ENCODE data around the gene MED14.
A peak's percentile ranks its signal among the peaks of the same experiment; 100 is the strongest.

Gene MED14

DNA sequence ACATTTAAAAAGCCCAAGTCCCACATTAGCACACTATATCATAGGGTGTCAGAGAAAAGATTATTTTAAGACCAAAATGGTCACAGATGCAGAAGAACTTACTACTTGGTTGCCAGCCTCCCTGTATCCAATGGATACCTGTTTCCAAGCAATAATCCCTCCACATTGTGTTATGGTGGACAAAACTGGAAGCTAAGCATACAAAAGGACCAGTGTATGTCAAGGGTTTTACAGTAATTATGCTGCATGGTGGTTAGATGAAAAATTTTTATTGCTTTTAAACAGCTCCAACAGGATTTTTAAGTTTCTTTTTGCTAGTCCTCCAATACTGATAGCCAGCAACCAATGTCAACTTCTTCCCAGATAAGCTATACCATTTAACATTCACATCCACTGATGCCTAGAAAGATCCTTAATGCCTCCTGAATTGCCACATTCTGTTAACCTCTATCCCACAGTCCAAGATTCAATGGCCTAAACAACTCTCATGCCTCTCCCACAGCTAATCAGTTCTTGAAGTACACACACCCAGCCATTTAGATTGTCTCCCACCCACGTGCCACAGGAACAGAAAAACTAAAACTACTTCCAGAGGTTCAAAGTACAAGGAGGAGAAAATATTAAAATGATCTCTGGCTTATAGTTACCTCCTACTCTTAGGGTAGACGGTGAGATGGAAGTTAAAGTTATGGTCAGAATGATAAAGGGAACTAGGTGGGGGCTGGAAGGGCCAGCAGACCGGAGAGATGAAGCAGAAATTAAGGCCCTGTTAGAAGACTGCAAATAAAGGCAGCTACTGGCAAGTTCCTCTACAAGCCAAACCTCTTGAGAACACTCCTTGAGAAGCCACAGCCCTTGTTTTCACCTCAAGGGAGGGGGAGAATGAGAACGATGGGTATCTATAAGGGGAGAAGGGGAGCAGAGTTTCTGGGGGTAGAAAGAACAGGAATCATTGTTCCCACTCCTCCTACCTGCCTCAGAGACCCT is 5.5 kb downstream of the MED14 start:
- DNase-seq (ENCODE audit: low spot score), result no peak

DNA sequence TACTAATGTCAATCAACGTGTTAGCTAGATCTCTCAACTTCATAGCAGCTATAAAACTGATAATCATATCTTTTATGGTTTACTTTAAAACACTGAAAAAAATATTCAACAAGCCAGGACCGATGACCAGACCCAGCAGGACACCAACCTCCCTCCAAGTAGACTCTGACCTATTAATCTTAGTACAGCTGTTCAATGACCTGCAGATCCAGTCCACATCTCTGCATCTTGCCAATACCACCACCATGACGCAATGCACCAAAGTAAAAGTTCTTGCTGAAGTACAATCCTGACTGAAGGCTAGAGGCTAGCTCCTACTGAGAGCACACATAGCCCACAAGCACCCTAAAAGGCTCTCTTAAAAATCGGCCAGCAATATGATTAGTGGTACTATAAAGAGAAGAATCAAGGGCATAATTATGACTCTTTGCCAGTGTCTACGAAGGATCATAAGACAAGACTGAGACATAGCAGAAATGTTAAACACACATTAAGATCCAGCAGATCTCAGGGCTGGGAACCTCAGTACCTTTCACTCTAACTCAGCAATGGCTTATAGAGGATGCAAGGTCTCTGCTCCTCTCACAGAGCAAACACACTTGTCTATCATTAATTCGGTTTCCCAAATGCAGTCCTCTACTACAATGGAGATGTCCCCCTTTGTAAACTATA is 7.6 kb downstream of the MED14 start:
- no peak for DNase-seq (ENCODE audit: low spot score)

DNA sequence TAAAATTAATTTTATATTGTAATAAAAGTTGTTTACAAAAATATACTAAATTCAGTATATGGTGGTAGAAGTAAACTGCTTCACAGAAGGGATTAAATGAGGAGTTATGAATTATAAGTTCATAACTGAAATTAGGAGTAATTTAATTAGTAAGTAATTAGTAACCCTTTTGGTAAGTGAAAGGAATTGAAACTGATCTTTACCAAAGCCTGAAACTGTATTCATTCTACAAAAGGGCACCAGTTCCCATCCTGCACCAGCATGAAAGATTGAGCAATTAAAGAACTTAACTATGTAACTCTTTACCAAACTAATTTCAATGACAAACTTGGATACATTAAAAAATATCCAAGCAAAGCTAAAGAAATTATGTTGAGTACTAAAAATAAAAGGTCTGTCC is 8.2 kb downstream of the MED14 start:
- no peak for DNase-seq (ENCODE audit: low spot score)

DNA sequence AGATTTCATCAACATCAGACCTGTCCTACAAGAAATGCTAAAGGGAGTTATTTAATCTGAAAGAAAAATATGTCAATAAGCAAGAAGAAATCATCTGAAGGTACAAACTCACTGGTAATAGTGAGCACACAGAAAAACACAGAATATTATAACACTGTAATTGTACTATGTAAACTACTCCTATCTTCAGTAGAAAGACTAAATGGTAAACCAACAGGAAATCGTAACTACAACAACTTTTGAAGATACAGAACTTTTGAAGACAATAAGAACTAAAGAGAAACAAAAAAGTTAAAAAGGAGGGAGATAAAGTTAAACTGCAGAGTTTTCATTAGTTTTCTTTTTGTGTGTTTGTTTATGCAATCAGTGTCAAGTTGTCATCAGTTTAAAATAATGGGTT is 12.4 kb downstream of the MED14 start:
- no peak for DNase-seq (ENCODE audit: low spot score)

DNA sequence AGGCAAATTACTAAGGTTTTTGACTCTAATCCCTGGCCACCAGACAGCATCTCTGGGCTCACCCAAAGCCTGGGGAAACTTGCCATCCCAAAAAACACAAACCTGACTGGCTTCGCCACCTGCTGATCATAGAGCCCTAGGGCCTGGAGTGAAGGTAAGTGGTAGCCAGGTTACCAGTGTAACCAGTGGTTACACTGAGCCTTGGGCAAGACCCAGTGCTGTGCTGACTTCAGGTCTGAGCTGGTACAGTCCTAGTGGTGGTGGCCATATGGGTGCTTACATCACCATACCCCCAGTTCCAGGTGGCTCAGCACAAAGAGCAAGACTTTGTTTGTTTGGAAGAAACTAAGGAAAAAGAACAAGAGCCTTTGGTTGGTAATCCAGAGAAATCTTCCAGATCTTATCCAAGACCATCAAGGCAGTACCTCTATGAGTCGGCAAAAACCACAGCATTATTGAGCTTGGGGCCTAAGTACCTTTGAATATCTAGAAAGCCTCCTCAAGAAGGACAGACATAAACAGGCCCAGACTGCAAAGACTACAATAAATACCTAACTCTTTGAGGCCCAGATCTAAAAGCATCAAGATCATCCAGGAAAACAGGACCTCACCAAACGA is 13.7 kb downstream of the MED14 start:
- DNase-seq (ENCODE audit: low spot score), result no peak

DNA sequence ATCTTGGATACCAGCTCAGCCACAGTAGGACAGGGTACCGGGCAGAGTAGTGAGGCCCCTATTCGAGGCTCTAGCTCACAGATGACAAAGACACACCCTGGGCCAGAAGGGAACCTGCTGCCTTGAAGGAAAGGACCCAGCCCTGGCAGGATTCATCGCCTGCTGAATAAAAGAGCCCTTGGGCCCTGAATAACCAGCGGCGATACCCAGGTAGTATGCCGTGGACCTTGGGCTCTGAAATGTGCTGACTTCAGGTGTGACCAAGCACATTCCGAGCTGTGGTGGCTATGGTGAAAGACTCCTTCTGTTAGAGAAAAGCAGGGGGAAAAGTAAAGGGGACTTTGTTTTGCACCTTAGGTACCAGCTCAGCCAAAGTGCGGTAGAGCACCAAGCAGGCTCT is 14.6 kb downstream of the MED14 start:
- DNase-seq (ENCODE audit: low spot score), result no peak

DNA sequence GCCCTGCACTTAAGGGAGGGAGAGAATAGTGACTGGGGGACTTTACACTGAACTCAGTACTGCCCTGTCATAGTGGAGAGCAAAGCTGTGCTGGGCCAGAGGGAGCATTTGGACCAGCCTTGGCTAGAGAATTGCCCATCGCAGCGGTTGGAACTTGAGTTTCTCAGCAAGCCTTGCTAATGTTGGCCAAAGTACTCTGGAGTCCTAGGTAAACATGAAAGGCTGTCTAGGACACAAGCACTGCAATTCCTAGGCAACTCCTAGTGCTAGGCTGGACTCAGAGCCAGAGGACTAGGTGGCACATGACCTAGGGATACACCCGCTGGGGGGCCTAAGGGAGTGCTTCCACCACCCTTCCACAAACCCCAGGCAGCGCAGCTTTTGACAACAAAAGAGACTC is 15.0 kb downstream of the MED14 start:
- no peak for DNase-seq (ENCODE audit: low spot score)

DNA sequence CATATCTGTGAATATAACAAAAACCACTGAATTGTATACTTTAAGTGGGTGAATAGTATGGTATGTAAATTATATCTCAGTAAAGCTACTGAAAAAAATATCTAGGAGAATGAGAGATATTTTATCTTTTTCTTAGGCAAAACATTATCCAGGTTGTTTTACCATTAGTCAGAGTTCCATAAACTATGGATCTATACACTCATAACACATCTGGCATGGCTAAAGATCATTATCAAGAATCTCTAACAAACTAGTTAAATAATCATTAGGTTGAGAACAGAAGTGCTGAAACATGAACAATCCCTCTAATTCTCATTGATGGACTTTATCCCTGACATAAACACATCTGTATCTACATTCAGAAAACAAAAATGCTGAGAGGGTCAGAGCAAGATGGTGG is 15.6 kb downstream of the MED14 start:
- DNase-seq (ENCODE audit: low spot score), result no peak

DNA sequence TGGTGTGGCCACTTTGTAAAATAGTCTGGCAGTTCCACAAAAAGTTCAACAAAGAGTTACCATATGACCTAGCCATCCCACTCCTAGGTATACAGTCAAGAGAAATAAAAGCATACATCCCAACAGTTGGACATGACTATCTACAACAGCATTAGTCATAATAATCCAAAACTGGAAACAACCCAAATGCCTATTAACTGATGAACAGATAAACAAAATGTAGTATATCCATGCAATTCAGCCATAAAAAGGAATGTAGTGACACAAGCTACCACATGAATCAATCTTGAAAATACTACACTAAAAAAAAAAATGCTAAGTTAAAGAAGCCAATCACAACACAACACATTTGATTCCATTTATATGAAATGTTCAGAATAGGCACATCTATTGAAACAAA is 16.1 kb downstream of the MED14 start:
- DNase-seq (ENCODE audit: low spot score), result no peak

DNA sequence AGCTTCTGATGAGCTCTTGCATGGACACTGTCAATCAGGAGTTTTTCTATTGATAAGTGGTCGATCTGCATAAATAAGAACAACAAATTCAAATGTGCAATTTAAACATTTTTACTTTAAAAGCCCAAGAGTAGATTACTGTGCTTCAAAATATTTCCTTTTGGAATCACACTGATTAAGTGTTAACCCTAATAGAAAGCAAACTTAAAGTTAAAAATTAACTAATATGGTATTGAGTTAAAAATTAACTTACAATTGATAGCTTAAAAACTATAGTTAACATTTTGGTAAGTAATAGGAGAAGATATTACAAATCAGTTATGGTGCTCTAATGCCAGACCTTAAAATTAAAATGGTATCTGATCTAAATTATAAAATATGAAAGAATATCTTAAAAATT is 25.9 kb downstream of the MED14 start:
- no peak for DNase-seq (ENCODE audit: low spot score)

DNA sequence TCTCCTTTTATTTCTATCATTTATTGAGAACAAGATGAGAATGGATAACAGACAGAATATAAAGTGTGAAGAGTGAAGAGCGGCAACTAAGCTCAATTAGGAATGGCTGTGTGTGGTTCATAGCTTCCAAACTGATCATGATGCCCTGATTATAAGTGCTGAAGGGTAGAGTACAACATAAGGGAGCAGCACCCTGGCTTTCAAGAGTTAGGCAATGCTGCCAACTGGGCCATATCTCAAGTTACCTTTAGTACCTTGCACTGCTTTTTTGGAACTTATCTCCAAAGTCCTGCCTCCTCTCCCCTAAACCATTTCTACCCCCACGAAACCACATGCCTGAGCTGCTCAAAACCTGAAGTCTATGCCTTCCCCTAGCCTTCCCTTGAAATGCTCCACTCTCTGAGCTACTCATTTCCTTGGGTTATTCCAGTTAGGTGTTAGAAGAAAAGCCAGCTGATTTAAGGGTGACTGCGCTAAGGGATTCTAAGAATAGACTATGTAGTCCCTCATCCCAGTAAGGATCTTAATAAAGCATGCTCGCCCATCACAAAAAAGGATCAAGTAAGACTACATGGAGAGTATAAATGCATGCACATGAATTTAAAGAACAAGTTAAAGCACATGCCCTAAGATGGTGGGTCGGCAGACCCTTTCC is 29.6 kb downstream of the MED14 start:
- DNase-seq (ENCODE audit: low spot score), result no peak

DNA sequence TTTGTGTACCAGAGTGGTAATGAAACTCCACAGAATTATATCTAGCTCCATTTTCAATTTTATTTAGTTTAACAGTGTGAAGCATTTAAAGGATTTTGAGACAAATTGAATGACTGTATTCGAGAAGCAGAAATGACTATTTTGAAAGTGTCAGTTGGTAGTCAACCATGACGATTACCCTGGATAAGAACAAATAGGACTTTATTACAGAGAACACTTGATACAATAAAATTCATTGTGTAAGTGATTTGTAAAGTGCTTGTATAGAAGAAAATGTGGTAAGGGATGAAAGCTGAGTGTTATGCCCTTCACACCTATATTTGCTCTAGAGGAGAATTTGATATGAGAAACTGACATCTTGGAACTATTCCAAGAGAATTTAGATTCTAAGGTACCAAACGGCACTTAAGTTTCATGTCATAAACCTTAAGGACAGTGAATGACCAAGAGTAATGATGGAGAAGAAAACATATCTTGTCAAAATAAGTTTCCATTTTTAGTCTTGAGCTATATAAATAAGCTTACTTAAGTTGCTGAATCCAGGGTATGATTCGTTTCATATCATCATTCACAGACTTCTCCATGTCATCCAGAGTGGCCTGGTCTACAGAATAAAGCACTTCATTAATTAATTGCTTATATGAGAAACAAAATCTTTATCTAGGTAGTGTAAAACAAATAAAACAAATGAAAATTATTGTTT is 34.6 kb downstream of the MED14 start:
- no peak for DNase-seq (ENCODE audit: low spot score)

DNA sequence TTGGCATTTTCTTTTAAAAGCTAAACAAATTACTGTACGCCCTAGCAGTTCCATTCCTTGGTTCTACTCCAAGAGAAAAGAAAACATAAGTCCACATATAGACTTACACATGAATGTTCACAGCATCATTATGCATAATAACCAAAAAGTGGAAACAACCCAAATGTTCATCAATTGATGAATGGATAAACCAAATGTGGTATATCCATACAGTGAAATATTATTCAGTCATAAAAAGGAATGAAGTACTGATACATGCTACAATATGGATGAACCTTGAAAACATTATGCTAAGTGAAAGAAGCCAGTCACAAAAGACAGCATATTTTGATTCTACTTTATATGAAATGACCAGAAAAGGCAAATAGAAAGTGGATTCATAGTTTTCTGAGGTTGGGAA is 36.5 kb downstream of the MED14 start:
- no peak for DNase-seq (ENCODE audit: low spot score)

DNA sequence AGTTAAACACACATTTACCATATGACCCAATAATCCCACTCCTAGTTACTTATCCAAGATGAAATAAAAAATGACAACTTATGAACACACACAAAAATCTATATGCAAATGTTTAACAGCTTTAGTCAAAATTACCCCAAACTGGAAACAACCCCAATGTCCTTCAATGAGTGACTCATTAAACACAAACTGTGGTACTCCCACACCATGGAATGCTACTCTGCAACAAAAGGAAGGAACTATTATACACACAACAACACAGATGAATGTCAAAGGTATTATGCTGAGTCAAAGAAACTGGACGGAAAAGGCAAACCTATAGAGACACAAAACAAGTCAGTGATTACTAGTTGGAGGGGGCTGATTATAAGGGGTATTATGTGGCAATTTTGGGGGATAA is 40.5 kb downstream of the MED14 start:
- no peak for DNase-seq (ENCODE audit: low spot score)

DNA sequence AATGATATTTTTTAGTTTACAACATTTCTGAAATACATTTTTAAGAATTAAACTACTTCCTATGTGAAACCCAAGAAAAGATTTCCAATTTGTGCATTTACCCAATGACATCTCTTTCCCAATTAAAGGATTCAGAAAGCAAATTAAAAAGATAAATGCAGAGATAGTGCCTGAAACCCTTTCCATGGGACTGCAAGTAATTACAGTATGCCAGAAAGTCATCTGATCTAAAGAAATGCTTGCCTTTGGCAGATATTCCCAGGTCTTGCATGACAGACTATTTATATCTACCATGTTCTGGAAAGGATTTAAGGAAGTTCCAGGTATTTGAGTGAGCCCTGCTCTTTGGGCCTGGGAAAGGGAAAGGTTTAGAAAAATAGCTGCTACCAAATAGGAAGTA is 46.4 kb downstream of the MED14 start:
- DNase-seq (ENCODE audit: low spot score), result no peak

DNA sequence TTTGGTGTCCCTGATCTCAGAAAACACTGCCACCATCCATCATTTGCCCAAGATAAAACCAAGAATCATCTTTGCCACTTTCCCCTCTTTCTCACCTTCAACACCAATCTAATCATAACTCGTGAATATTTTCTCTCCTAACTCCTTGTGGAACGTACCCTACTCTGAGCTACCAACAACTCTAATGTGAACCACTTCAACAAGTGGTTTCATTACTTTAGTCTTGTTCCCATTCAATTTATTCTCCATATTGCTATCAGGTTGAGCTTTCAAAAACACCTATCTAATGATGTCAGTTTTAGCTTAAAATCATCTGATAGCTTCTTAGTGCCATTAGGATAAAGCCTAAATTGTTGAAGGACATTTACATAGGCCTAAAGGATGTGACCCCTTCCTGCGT is 48.2 kb downstream of the MED14 start:
- DNase-seq (ENCODE audit: low spot score), result no peak

DNA sequence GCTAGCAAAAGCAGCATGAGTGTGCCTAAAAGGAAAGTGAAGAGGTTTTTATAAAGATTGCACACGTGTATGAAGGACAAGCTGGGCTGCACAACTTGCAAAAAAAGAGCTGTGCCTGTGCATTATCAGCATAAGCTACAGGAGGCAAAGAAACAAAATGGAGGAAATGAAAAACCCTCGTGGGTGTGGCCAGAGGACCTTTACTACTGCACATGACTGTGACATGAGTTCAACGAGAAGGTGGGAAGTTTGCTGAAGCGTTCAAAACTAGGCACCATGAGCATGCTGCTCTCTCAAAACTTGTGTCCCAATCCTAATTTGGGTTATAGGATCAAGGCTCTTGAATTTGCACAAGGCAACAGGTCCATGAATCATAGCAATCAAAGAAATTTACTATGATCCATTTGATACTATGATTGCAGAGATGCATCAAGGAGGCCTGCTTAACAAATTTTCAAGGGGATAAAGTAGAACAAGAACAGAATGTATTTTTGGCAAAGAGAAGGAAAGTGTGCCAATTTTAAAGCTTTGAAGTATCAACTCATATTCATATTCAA is 49.9 kb downstream of the MED14 start:
- DNase-seq (ENCODE audit: low spot score), result no peak

DNA sequence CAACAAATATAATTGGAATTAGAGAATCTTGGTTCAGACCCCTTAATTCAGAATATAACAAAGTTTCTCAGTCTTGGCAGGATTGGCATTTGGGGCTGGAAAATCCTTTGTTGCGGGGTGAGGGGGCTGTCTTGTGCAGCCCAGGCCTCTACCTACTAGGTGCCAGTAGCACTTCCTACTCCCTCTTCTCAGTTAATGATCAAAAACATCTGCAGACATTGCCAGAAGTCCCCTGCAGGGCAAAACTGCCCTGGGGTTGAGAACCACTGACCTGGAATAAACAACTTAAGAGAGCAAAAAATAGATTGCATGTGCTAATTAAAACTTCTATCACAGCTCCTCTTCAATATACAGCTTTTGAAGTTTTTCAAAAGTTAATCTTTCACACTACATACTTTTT is 51.2 kb downstream of the MED14 start:
- no peak for DNase-seq (ENCODE audit: low spot score)

DNA sequence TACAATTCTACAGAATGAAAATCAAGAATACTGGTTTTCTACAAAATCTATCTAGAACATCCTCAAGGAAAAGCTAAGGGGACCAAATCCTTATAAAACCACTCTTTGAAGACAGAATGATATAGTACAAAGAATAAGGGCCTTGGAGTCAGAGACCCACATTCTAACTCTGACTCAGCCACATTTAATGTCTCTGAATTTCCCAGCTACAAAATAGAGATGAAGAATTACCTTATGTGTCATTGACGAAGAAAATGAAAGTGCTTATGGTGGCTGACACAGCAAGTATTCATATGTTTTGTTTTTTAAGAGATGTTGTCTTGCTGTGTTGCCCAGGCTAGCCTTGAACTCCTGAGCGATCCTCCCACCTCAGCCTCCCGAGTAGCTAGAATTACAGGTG is 52.1 kb downstream of the MED14 start:
- DNase-seq (ENCODE audit: low spot score), result no peak

DNA sequence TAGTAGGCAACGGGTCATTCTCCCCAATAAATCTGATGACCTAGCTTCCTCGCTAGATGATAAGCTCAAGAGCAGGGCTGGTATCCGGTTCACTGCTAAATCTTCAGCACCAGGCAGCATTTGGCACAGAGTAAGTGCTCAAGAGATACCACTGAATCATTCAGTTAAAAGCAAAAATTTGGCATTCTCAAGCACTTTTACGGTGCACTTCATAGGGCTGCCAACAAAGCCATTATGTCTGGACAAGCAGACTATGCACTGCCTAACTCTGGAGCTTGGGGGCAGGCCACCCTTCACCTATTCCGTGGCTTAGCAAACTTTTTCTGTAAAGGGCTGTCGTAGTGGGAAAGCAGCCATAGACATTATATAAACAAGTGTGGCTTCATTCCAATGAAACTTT is 64.2 kb downstream of the MED14 start:
- no peak for DNase-seq (ENCODE audit: low spot score)

DNA sequence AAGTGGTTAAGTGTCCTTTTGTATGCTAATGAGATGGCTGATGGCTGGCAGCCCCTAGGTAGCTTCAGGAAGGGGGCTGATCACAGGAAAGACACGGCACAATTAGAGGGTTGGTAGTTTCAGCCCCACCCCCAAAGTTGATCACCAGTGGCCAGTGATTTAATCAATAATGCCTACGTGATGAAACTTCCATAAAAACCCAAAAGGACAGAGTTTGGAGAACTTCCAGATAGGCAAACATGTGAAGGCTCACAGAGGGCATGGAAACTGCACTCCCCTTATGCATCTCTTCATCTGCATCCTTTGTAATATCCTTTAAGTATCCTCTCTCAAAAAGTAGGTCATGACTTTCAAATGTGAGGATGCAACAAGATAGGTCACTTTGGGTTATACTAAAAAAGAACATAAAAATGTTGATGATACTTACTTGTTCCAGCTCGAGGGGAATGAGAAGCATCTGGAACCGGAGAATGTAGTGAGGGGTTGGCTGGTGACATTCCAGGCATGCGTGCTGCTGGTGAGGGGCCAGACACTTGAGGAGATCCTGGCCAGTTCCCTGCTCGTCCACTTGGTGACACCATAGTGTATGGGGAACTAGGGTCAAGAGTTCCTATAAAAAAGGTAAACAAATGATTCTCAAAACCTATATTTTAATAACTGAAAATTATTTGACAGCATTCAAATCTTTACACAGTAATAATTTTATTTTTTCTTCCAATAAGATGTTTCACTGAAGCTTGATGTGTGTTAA is 71.3 kb downstream of the MED14 start:
- DNase-seq (ENCODE audit: low spot score), result peak; percentile 14

Measured in hepatic stellate cell (primary cell).